ENCODE results near the gene ACOT9. TPM values are rescaled to one million over a fixed set of nuclear protein-coding genes. Genes with fewer than 3 reads are reported as not detected.

Gene ACOT9, protein sequence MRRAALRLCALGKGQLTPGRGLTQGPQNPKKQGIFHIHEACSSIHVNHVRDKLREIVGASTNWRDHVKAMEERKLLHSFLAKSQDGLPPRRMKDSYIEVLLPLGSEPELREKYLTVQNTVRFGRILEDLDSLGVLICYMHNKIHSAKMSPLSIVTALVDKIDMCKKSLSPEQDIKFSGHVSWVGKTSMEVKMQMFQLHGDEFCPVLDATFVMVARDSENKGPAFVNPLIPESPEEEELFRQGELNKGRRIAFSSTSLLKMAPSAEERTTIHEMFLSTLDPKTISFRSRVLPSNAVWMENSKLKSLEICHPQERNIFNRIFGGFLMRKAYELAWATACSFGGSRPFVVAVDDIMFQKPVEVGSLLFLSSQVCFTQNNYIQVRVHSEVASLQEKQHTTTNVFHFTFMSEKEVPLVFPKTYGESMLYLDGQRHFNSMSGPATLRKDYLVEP
- 56.2 and 63.3 TPM in 2 replicates for total RNA-seq

DNA sequence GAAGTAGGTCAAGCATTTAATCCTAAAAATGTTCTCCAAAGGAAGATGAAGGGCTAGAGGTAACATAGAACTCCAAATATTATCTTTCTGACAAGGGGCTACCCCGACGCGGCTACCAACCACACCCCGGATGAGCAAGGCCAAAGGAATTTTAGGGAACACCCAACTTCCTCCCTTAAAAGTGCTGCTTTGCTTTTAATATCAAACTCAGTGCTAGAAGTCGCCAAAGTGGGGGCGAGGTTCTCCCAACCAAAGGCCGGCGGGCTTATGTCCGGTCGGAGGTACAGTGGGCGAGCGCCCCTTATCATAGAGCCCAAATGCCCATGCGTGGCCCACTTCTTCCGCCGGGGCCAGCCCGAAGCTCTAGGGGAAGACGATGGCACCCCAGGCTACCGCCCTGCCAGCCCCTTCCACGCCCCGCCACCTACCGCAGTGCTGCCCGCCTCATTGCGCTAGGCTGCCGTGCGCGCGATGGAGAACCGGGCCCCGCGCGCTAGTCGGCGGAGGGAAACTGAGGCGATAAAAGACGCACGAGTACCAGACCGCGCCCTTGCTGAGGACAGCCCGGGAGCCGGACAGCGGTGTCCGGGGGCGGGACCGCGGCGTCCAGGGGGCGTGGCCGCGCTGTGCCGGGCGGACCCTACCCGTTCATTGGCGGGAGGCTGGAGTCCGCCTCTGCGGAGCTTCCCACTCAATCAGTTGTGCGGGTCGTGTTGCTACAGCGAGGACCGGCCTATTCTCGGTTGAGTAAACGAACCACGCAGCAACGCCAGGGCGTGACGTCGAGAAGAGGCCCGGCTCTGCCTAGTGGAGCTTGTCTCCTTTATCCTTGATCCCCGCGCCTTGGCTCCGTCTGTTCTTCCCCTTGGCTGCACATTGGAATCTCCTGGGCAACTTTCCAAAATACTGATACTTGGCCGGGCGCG, at the start of gene ACOT9:
Gene ACOT9 (minus strand): TSS at position 580 of the 926 bp plus-strand sequence. CDS start 132 bp downstream, at position 448.

DNA sequence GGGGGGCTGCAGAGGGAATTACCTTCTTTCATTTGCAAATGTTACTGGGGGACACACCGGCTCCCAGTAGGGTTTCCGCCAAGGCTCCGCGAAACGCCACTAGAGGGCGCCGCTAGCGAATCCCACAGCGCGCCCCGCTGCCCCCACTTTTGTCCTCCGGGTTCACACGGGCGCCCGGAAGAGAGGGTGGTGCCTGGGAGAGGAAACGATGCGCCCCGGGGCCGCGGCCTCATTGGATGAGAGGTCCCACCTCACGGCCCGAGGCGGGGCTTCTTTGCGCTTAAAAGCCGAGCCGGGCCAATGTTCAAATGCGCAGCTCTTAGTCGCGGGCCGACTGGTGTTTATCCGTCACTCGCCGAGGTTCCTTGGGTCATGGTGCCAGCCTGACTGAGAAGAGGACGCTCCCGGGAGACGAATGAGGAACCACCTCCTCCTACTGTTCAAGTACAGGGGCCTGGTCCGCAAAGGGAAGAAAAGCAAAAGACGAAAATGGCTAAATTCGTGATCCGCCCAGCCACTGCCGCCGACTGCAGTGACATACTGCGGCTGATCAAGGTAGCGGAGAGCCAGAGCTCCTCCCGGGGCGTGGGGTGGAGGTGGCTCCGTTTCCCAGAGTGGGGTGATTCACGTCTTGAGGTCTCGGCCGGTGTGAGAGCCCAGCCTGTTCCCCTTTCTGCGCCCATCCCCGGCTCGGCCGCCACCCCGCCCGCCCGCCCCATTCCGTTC, 40.0 kb upstream of the ACOT9 start, which contains the start of gene SAT1:
Gene SAT1 (plus strand): TSS at position 311 of the 726 bp plus-strand sequence. CDS start 179 bp downstream, at position 490.

DNA sequence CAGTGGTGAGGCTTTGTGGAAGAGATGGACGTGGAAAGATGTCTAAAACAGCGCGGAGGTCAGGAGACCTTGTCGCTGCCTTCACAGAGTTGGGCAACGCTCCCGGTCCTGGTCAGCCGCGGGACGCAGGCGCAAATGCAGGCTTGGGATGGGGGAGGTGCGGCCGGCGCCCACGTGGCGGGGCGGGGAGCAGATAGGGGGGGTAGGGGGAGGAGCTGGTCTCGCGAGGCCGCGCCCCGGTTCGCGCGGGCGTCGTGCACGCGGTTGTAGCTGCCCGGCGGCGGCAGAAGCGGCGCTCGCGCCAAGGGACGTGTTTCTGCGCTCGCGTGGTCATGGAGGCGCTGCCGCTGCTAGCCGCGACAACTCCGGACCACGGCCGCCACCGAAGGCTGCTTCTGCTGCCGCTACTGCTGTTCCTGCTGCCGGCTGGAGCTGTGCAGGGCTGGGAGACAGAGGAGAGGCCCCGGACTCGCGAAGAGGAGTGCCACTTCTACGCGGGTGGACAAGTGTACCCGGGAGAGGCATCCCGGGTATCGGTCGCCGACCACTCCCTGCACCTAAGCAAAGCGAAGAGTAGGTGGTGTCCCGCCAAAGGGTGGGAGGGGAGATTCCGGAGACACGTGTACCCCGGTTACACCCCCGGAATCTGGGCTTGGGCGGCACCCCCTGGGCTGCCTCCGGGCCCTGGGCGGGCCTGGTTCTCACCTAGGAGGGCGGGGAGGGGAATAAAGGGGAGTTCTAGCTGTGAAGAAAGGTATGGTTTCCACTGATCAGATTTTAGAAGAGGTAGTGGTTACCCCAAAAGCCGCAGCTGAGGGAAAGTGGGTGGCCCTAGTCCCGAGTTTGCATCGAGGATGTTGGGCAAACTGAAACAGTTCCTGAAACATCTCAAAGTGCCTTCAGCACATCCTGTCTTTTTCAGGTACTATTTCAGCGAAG, 75.6 kb downstream of the ACOT9 start, which contains the start of gene PRDX4:
Gene PRDX4 (plus strand): TSS at position 255 of the 939 bp plus-strand sequence. CDS start 78 bp downstream, at position 333.

Other genes starting within 250 kb of the ACOT9 start
- 140 and 190 TPM in 2 replicates for gene PRDX4, start 75.8 kb downstream of the ACOT9 start, total RNA-seq
- 173 and 212 TPM in 2 replicates for gene SAT1, start 39.9 kb upstream of the ACOT9 start, total RNA-seq
- 3.7 and 5.8 TPM in 2 replicates for gene APOO, start 164.7 kb upstream of the ACOT9 start, total RNA-seq
- gene CXorf58, start 164.7 kb upstream of the ACOT9 start, total RNA-seq, result not detected in 2 replicates

All from bladder microvascular endothelial cell (primary cell).